ENCODE measurements around the gene OPA1.

Gene OPA1

GRCh38 chr3:193743702-193744047 lies 150.7 kb downstream of the OPA1 start:
- Histone ChIP-seq H3K27me3 (replicated peaks; ENCODE audit: insufficient read depth, low read length) (no peaks in the 10 kb centered on the region), H3K4me3 (ENCODE audit: low read length) (peak overlapping the region; percentile 44), H3K79me2 (ENCODE audit: low read length) (no peaks in the 10 kb centered on the region), H3K9me3 (replicated peaks; ENCODE audit: insufficient read depth, low read length) (no peaks in the 10 kb centered on the region), H4K20me1 (ENCODE audit: insufficient read depth, low read length) (no peaks in the 10 kb centered on the region), H3K9ac (ENCODE audit: low read length) (peak overlapping the region; percentile 52), H3K27ac (ENCODE audit: low read length) (peak overlapping the region; percentile 76), H3K36me3 (replicated peaks; ENCODE audit: insufficient read depth, low read length) (no peaks in the 10 kb centered on the region), H3F3A (ENCODE audit: insufficient read depth, low read length) (peaks cover 24% of the 10 kb centered on the region), H2AFZ (ENCODE audit: low read length) (peak overlapping the region; percentile 39), H3K4me2 (ENCODE audit: low read depth, low read length) (peak overlapping the region; percentile 76), H3K9me2 (replicated peaks; ENCODE audit: insufficient read depth, low read length) (no peaks in the 10 kb centered on the region), H3K4me1 (ENCODE audit: low read length) (peaks cover 19% of the 10 kb centered on the region)
- DNase-seq, result peak; percentile 81
- TF ChIP-seq EZH2phosphoT487 (IDR thresholded peaks at IDR 0.05; ENCODE audit: low read length) (no peak), CTCF (IDR thresholded peaks at IDR 0.05; ENCODE audit: low read length) (no peak), EZH2 (optimal IDR thresholded peaks at IDR 0.05; ENCODE audit: low read depth, low read length) (no peak)

GRCh38 chr3:193744048-193744821 lies 151.2 kb downstream of the OPA1 start:
- peak overlapping the region; percentile 52 for H3K9ac ChIP-seq (ENCODE audit: low read length)
- no peaks in the 10 kb centered on the region for H3K27me3 ChIP-seq (replicated peaks; ENCODE audit: insufficient read depth, low read length)
- peaks cover 24% of the 10 kb centered on the region for H3F3A ChIP-seq (ENCODE audit: insufficient read depth, low read length)
- TF ChIP-seq EZH2phosphoT487 (IDR thresholded peaks at IDR 0.05; ENCODE audit: low read length) (no peak), EZH2 (optimal IDR thresholded peaks at IDR 0.05; ENCODE audit: low read depth, low read length) (no peak), CTCF (IDR thresholded peaks at IDR 0.05; ENCODE audit: low read length) (no peak)
- DNase-seq, result peak; percentile 47
- no peaks in the 10 kb centered on the region for H3K36me3 ChIP-seq (replicated peaks; ENCODE audit: insufficient read depth, low read length)
- H2AFZ ChIP-seq (ENCODE audit: low read length), result peak overlapping the region; percentile 39
- no peaks in the 10 kb centered on the region for H3K9me3 ChIP-seq (replicated peaks; ENCODE audit: insufficient read depth, low read length)
- H4K20me1 ChIP-seq (ENCODE audit: insufficient read depth, low read length), result no peaks in the 10 kb centered on the region
- H3K4me3 ChIP-seq (ENCODE audit: low read length), result peak overlapping the region; percentile 44
- peak overlapping the region; percentile 76 for H3K27ac ChIP-seq (ENCODE audit: low read length)
- H3K79me2 ChIP-seq (ENCODE audit: low read length), result no peaks in the 10 kb centered on the region
- peaks cover 19% of the 10 kb centered on the region for H3K4me1 ChIP-seq (ENCODE audit: low read length)
- H3K4me2 ChIP-seq (ENCODE audit: low read depth, low read length), result peak overlapping the region; percentile 76
- H3K9me2 ChIP-seq (replicated peaks; ENCODE audit: insufficient read depth, low read length), result no peaks in the 10 kb centered on the region

GRCh38 chr3:193744822-193745684 lies 152.0 kb downstream of the OPA1 start:
- Histone ChIP-seq H3K9ac (ENCODE audit: low read length) (no peak overlapping the region), H3K79me2 (ENCODE audit: low read length) (no peaks in the 10 kb centered on the region), H4K20me1 (ENCODE audit: insufficient read depth, low read length) (no peaks in the 10 kb centered on the region), H3F3A (ENCODE audit: insufficient read depth, low read length) (peaks cover 24% of the 10 kb centered on the region), H3K36me3 (replicated peaks; ENCODE audit: insufficient read depth, low read length) (no peaks in the 10 kb centered on the region), H3K27me3 (replicated peaks; ENCODE audit: insufficient read depth, low read length) (no peaks in the 10 kb centered on the region), H3K9me2 (replicated peaks; ENCODE audit: insufficient read depth, low read length) (no peaks in the 10 kb centered on the region), H3K4me1 (ENCODE audit: low read length) (peaks cover 19% of the 10 kb centered on the region), H3K27ac (ENCODE audit: low read length) (no peak overlapping the region), H3K4me2 (ENCODE audit: low read depth, low read length) (no peak overlapping the region), H3K9me3 (replicated peaks; ENCODE audit: insufficient read depth, low read length) (no peaks in the 10 kb centered on the region), H2AFZ (ENCODE audit: low read length) (0 out of 2 replicates have a peak overlapping the region, but pooled peaks have one; percentile 5), H3K4me3 (ENCODE audit: low read length) (no peak overlapping the region)
- no peak for TF ChIP-seq EZH2 (optimal IDR thresholded peaks at IDR 0.05; ENCODE audit: low read depth, low read length)
- no peak for TF ChIP-seq EZH2phosphoT487 (IDR thresholded peaks at IDR 0.05; ENCODE audit: low read length)
- TF ChIP-seq CTCF (IDR thresholded peaks at IDR 0.05; ENCODE audit: low read length), result no peak
- DNase-seq, result no peak
